ENCODE data around the gene TAF4.

Gene TAF4

DNA sequence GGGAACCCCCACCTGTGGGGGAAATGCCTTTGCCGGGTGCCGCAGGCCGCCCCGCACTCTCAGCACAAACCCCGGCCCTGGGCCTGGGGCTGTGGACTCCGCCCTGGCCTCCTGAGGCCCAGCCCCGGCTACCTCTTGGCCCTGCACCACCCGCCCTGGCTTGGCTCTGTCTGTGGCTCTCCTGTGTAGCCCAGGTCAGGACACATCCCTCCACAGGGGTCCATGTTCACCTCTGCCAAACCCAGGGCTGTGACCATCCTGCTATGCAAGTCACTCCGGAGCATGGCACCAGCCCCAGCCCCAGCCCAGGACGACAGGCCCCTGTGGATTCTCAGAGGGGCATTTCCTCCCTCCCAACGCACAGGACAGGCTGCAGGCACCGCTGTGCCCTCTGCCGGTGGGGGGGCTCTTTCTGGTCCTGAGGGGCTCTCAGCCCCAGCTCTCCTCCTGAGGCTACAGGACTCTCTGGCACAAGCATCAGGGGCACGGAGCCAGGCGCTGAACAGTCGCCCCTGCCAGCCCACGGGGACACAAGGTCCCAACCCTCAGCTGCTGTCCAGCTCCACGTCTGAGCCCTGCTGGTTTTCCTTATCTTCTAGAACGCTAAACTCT, 45.7 kb downstream of the TAF4 start:
- DNase-seq: no peak

GRCh38 chr20:62019144-62019805, 46.4 kb downstream of the TAF4 start:
- no peak for DNase-seq

DNA sequence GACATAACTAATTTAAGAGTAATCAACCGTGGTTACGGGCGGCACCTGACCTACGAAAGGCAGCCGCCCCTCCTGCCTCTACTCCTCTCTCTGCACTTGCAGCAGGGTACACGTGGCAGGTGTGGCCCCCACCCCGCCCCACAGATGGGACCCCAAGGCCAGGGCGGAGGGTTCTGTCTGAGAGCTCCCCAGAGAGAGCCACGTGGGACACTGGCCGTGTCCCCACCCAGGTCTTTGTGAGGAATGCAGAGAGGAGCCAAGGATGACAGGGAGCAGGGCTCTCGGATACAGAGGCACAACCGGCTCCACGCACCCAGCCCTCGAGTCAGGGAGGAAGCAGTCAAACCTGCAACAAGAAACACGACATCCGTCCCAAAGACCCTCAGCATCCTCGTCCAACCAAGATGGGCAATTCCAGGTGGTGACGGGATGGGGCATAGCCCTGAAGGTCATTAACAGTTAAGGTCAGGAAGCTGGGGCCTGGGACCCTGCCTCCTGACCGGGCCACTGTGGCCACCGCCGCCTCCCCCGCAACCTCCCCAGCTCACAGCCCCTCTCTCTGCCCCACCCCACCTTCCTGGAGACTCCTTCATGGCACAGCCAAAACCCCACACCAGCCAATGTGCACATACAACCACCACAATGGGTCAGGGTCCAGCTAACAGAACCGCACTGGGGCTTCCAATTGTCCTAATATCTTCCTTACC, 47.1 kb downstream of the TAF4 start:
- no peak for DNase-seq

DNA sequence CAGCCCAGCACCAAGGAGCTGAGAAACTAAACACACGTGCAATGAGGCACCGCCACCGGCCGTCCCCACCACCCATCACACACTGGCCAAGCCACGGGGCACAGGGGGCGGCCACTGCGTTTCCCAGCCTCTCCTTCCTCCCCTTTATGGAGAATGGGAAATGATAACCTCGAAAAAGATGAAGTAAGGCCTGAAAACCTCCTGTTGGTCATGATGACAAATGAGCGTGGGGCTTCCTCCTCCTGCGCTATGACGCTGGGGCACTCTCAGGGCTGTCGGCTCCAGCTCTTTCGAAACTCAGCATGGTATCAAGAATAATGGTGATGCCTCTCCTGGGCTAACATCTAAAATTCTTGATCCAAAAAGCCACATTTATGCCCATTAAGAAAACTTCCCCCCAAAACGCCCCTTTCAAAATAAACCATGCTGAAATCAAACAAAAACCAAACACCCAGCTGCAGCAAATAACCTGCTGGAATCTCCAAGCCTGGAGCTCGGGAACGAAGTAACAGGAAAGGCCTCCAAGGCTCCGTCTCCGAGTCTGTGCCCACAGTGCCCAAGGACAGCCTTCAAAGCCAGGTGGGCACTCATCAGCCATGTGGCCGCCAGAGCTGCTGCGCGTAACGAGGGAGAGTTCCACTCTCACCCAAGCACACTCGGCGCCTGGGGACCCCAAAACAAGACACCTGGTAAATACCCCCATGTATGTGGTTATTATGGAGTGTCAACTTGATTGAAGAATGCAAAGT, 50.0 kb downstream of the TAF4 start:
- DNase-seq: no peak

GRCh38 chr20:62014889-62015537, 50.7 kb downstream of the TAF4 start:
- no peak for DNase-seq

- DNase-seq: no peak
These were observed 51.2 kb downstream of the TAF4 start for GRCh38 chr20:62014488-62014775.

DNA sequence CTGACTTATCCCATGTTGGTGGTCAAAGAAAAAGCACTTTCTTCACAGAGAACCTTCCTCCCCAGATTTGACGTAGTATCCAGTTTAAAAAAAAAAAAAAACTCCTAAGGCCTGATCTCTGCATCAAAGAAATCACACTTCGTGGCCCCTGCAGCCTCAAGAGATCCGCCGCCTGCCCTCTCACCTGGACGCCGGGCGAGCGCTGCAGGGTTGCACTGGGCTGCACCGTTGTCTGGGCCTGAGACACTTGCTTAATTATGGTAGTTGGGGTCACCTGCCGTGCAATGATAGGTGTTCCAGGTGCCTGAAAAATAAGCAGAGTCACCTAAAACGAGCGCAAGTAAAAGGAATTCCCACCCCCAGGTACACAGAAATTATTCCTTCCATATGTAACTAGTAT, 53.0 kb downstream of the TAF4 start:
- DNase-seq: no peak

DNA sequence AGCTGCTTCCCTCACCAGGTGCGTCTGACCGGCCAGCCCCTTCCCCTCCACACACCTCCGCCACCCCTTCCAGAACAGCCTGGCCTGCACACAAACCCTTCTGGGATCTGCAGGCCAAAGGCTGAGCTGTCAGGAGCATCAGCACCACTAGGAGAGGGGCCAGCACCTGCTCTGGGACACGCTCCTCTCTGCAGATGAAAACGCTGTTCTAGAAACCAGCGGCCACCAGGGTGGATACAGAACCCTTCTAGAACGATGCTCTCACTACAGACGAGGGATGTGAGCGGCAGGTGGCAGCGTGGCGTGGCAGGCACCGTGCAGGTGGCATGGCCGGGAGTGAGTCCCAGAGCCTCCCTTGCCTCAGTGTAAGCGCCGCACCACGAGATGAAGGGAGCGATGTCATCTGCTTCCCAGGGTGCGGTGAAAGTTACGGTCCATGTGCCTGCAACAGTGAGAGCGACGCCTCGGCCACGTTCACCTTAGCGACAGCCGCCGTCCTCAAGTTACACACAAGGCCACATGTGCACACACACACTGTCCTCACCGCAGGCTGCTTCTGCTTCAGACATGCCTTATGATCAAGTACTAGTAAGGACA, 53.6 kb downstream of the TAF4 start:
- DNase-seq: no peak

- DNase-seq: no peak
These were observed 54.3 kb downstream of the TAF4 start for GRCh38 chr20:62011403-62011790.

DNA sequence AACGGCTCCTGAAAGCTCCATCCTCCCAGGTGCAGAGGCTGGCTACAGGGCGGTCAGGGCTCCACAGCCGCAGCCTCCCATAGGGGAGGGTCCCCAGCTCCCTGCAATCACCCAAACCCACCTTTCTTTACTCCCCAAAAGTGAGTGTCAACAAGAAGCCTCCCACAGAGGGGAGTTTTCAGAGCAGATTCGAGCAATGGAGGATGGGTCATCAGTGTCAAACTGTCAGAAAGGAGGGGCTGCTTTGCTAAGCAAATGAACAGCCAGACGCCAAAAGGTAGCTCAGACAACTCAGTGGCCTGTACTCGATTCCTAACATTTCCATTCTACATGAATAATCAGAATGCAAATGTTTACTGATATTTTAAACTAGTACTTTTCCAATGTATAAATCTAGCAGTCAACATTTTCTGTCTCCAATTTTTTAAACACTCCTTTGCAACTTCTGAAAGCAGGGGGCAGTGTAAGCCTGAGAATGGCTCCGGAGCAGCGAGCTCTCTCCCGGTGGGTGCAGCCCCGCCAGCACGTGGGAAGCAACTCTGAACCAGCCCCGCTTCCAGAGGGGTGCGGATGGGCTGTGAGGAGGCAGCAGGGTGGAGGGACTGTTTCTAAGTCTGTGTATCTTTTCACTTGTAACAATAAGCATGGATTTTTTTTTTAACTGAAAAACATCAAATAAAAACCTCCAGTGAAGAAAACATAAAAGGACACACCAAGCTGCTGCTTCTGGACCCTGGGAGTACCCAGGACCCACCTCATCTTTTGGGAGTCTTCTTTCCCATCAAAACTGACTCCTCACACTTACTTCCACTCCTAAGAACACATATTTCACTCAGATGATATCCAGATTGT, 54.9 kb downstream of the TAF4 start:
- peak; percentile 13 for DNase-seq

- DNase-seq: no peak
These were observed 55.7 kb downstream of the TAF4 start for GRCh38 chr20:62009869-62010445.

DNA sequence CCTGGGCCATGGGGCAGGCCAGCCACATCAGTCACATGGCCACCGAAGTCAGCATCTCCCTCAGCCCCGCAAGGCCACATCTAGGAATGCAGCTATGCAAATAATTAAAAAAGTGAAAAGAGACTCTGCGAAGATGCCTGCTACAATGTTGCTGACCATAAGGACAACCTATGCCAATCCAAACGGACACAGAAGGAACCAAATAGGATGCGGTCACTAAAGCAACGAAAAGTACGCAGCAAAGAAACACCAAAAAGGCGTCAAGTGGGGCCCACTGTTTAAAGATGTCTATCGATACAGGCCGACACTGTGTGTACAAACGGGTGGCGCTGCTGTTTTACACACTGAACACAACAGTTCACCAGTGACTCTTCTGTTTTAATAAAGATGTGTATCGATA, 56.4 kb downstream of the TAF4 start:
- DNase-seq: no peak

DNA sequence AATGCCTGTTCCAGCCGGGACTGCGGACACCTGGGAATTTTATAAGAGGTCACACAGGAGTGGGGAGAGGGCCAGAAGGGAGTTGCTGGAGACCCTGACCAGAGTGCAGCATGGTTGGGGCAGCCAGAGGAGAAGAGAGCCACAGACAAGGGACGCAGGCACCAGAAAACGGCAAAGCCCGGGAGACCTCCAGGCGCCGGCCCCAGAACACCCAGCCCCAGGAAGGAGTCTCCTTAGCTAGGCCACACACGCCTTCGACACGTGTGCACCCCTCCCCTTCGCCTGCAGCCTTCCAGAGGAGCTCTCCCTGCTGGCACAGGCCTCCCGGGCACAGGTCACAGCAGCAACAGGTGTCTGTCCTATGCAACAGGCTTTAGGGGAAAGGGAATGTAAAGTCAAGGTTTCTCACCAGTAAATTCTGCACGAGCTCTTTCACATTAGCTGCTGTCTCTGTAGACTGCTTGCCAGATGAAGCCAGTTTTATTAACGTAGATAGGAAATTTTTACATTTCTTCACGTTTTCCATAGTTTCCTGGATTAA, 57.0 kb downstream of the TAF4 start:
- no peak for DNase-seq

- no peak for DNase-seq
These were observed 58.5 kb downstream of the TAF4 start for GRCh38 chr20:62007127-62007647.

GRCh38 chr20:62006482-62006881, 59.2 kb downstream of the TAF4 start:
- no peak for DNase-seq

DNA sequence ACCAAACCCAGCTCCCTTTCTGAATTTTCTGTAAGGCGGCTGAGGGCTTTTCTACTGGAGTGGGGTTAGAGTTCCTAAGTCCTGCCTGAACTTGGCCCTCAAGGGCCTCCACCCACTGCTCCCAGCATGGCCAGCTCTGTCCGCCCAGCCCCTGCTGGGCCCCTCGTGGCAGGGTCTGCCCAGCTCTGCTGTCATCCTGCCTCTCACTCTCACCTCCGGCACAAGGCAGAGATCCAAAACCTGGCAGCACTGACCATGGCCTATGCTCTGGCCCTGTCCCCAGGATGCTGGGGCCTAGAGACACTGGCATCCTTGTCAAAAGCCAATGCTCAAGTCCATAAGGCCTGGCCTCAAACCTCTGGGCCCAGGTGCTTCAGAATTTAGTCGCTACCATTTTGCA, 61.1 kb downstream of the TAF4 start:
- no peak for DNase-seq

- DNase-seq: no peak
These were observed 61.9 kb downstream of the TAF4 start for GRCh38 chr20:62003567-62004405.

DNA sequence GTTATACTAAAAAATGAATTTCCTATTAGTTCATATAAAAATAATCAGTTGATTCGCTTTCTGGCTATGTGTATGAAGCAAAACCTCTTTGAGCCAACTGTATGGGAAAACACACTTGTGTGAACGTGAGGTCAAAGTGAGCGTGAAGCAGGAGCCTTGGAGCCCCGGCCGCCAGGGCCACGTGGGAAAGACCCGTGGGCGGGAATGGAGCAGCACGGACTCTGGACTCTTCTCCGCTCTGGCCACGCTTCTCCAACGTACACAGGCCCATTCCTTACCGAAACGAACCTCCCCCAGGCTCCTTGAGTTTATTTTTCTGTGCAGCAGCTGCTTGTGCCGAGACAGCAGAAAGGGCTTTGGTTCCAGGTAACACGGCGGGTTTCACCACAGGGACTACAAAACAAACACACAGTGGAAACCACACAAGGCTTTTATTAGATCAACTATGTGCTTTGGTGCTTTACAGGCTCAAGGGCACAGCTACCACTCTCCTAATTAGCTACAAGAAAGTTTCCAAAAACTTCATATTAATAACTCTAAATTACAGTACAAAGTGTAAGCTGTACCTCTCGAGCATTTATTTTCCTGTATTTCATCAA, 62.7 kb downstream of the TAF4 start:
- DNase-seq: no peak

- DNase-seq: no peak
These were observed 64.4 kb downstream of the TAF4 start for GRCh38 chr20:62001178-62001715.
